GM23338 (cell line): ENCODE measurements around the gene ENDOV. TPM values are rescaled to one million over a fixed set of nuclear protein-coding genes. Genes with fewer than 3 reads are reported as not detected.

ENCODE experiments used
- ATAC-seq: fragments of 200-7000 bp; cut with Tn5 transposase; 3 replicates; pipeline ENCODE4 v1.9.1; 2020
- DNase-seq: peaks from one replicate; pipeline ENCODE4 v3.0.0-alpha.2; 2015; ENCODE audit warnings: low spot score
- H2AFZ ChIP-seq: fragments of 200-600 bp; sonication (generic); 2 replicates; pipeline ENCODE4 v1.8.0; 2016; ENCODE audit warnings: antibody characterized with exemption, mild to moderate bottlenecking, moderate library complexity
- H3F3A ChIP-seq: fragments of 200-600 bp; sonication (generic); replicated peaks from 2 replicates; pipeline ENCODE4 v1.8.0; 2017; ENCODE audit warnings: antibody characterized with exemption, mixed run types, low read depth
- H3K27ac ChIP-seq: fragments of 200-600 bp; sonication (generic); 2 replicates; pipeline ENCODE4 v1.6.1; 2016; ENCODE audit warnings: low read depth
- H3K27me3 ChIP-seq: fragments of 200-600 bp; sonication (generic); 2 replicates; pipeline ENCODE4 v1.8.0; 2016; ENCODE audit warnings: mild to moderate bottlenecking, mixed run types, moderate library complexity; ENCODE audit not compliant: insufficient read depth
- H3K36me3 ChIP-seq: fragments of 200-600 bp; sonication (generic); 2 replicates; pipeline ENCODE4 v1.8.0; 2016; ENCODE audit warnings: mild to moderate bottlenecking; ENCODE audit not compliant: insufficient read depth
- H3K4me1 ChIP-seq: fragments of 200-600 bp; sonication (generic); 2 replicates; pipeline ENCODE4 v1.8.0; 2016; ENCODE audit warnings: mild to moderate bottlenecking, moderate library complexity; ENCODE audit not compliant: insufficient read depth
- H3K4me2 ChIP-seq: fragments of 200-600 bp; sonication (generic); 2 replicates; pipeline ENCODE4 v1.7.1; 2017; ENCODE audit warnings: mixed run types
- H3K4me3 ChIP-seq: fragments of 200-600 bp; sonication (generic); 2 replicates; pipeline ENCODE4 v1.6.1; 2016; ENCODE audit warnings: mixed run types
- H3K79me2 ChIP-seq: fragments of 200-600 bp; sonication (generic); replicated peaks from 2 replicates; pipeline ENCODE4 v1.8.0; 2017; ENCODE audit warnings: mild to moderate bottlenecking; ENCODE audit not compliant: insufficient read depth
- H3K9me2 ChIP-seq: fragments of 200-600 bp; sonication (generic); 2 replicates; pipeline ENCODE4 v1.8.0; 2017; ENCODE audit not compliant: insufficient read depth
- H4K20me1 ChIP-seq: fragments of 200-600 bp; sonication (generic); replicated peaks from 2 replicates; pipeline ENCODE4 v1.8.0; 2017; ENCODE audit warnings: mild to moderate bottlenecking; ENCODE audit not compliant: insufficient read depth
- H3K27ac Mint-ChIP-seq: 2 replicates; pipeline ENCODE4 v1.8.0; 2020; ENCODE audit warnings: inconsistent platforms, mild to moderate bottlenecking, moderate library complexity, mixed read lengths
- H3K27me3 Mint-ChIP-seq: 3 replicates; pipeline ENCODE4 v1.8.0; 2022; ENCODE audit warnings: low read depth, mild to moderate bottlenecking, moderate library complexity, mixed read lengths, inconsistent platforms; ENCODE audit not compliant: insufficient read depth, poor library complexity
- H3K36me3 Mint-ChIP-seq: 3 replicates; pipeline ENCODE4 v1.8.0; 2021; ENCODE audit warnings: low read depth, mild to moderate bottlenecking, inconsistent platforms, moderate library complexity, mixed read lengths
- H3K4me1 Mint-ChIP-seq: 3 replicates; pipeline ENCODE4 v1.8.0; 2020; ENCODE audit warnings: mild to moderate bottlenecking, inconsistent platforms, mixed read lengths
- H3K4me3 Mint-ChIP-seq: 3 replicates; pipeline ENCODE4 v1.8.0; 2021; ENCODE audit warnings: moderate library complexity, mild to moderate bottlenecking, inconsistent platforms, mixed read lengths
- H3K9me3 Mint-ChIP-seq: 3 replicates; pipeline ENCODE4 v1.8.0; 2020; ENCODE audit warnings: moderate library complexity, mild to moderate bottlenecking, inconsistent platforms, mixed read lengths
- CREB1 ChIP-seq: fragments of 250-450 bp; sonication (Bioruptor Pico); IDR thresholded peaks from 2 replicates; pipeline ENCODE4 v1.5.0; 2020; ENCODE audit warnings: low read depth, mild to moderate bottlenecking, moderate library complexity
- CTCF ChIP-seq, 2 experiments: fragments of 200-600 bp in 1 of 2; sonication (generic) in 1 of 2; conservative IDR thresholded peaks; 2 replicates each; pipeline versions ENCODE4 v1.5.1 to v1.6.1; 2016 to 2017; ENCODE audit warnings: antibody characterized with exemption in 2 of 2, low read depth in 2 of 2, mild to moderate bottlenecking in 2 of 2, moderate library complexity in 1 of 2
- ETS1 ChIP-seq: IDR thresholded peaks from 2 replicates; pipeline ENCODE4 v1.6.1; 2016; ENCODE audit warnings: antibody characterized with exemption
- EZH2 ChIP-seq: fragments of 200-600 bp; sonication (generic); IDR thresholded peaks from one replicate; pipeline ENCODE4 v1.8.0; 2017; ENCODE audit warnings: antibody characterized with exemption, mild to moderate bottlenecking, low read depth; ENCODE audit not compliant: unreplicated experiment
- EZH2phosphoT487 ChIP-seq: fragments of 200-600 bp; sonication (generic); IDR thresholded peaks from one replicate; pipeline ENCODE4 v1.8.1; 2018; ENCODE audit warnings: antibody characterized with exemption; ENCODE audit not compliant: unreplicated experiment
- JUNB ChIP-seq: IDR thresholded peaks from one replicate; pipeline ENCODE4 v1.6.1; 2016; ENCODE audit warnings: antibody characterized with exemption; ENCODE audit not compliant: unreplicated experiment
- POLR2AphosphoS5 ChIP-seq: IDR thresholded peaks from 2 replicates; pipeline ENCODE4 v1.6.1; 2016; ENCODE audit warnings: antibody characterized with exemption, low read depth
- REST ChIP-seq: IDR thresholded peaks from one replicate; pipeline ENCODE4 v1.6.1; 2018; ENCODE audit warnings: antibody characterized with exemption; ENCODE audit not compliant: unreplicated experiment
- ZNF114 ChIP-seq: fragments of 250-450 bp; sonication (Bioruptor Pico); IDR thresholded peaks from 2 replicates; pipeline ENCODE4 v1.5.0; 2020; ENCODE audit warnings: mild to moderate bottlenecking, moderate library complexity
- ZNF331 ChIP-seq: fragments of 250-450 bp; sonication (Bioruptor Pico); IDR thresholded peaks from 2 replicates; pipeline ENCODE4 v1.5.0; 2020; ENCODE audit warnings: low read depth, mild to moderate bottlenecking, moderate library complexity
- ZNF462 ChIP-seq: fragments of 250-450 bp; sonication (Bioruptor Pico); IDR thresholded peaks from 2 replicates; pipeline ENCODE4 v1.5.0; 2020; ENCODE audit warnings: mild to moderate bottlenecking, moderate library complexity
- polyA plus RNA-seq: library from polyadenylated mRNA; unstranded; fragments of >200 nt; fragmentation: Nextera tagmentation; extraction: Ambion mirVana; gene quantifications from 2 replicates; pipeline ENCODE4 v1.2.1, GENCODE V29; 2016
- total RNA-seq: library from RNA; depleted of rRNA; stranded (reverse); fragments of >200 nt; shearing (Covaris generic); gene quantifications from 2 replicates; pipeline ENCODE4 v1.2.3, GENCODE V29; 2014

ENDOV gene
- total and polyA plus RNA-seq, 2 experiments from 2014 or later = 11.5 to 16.1 TPM

GRCh38 chr17:80438806-80439205 lies 23.8 kb downstream of the ENDOV start:
- Mint-ChIP-seq H3K27ac (no peak overlapping the region), H3K36me3 (no peaks in the 10 kb centered on the region), H3K9me3 (peaks cover 2% of the 10 kb centered on the region; the same call in 1 of the 3 replicates), H3K27me3 (peaks cover 18% of the 10 kb centered on the region), H3K4me1 (peaks cover 2% of the 10 kb centered on the region; the same call in 1 of the 3 replicates), H3K4me3 (no peak overlapping the region)
- Histone ChIP-seq H3K27me3 (no peaks in the 10 kb centered on the region), H3K27ac (no peak overlapping the region), H3K4me1 (no peaks in the 10 kb centered on the region; the same call in 1 of the 2 replicates), H3K79me2 (no peaks in the 10 kb centered on the region), H3K4me3 (no peak overlapping the region), H2AFZ (no peak overlapping the region), H3K9me2 (no peaks in the 10 kb centered on the region), H3K4me2 (no peak overlapping the region), H3K36me3 (no peaks in the 10 kb centered on the region), H4K20me1 (no peaks in the 10 kb centered on the region; the same call in none of the 2 replicates), H3F3A (0 out of 2 replicates have a peak, but pooled peaks cover 3% of the 10 kb centered on the region)
- ATAC-seq (no peak), DNase-seq (no peak)
- no peak for TF ChIP-seq JUNB
- no peak for TF ChIP-seq EZH2
- TF ChIP-seq ZNF331 (CRISPR knock-in tag) = no peak
- no peak for TF ChIP-seq POLR2AphosphoS5
- TF ChIP-seq CTCF (conservative IDR thresholded peaks at IDR 0.05; ENCODE audit: low read depth in 2 of 2) = no peak
- TF ChIP-seq EZH2phosphoT487 = no peak
- TF ChIP-seq CREB1 (CRISPR knock-in tag) = no peak
- no peak for TF ChIP-seq ETS1
- TF ChIP-seq REST = no peak
- TF ChIP-seq ZNF462 (CRISPR knock-in tag) = no peak
- no peak for TF ChIP-seq ZNF114
